NCI-H460 (cell line): ENCODE results near the gene FBRS. TPM values are rescaled to one million over a fixed set of nuclear protein-coding genes. Genes with fewer than 3 reads are reported as not detected.
"Not testable (repeated sequence)": the region's sequence is repeated elsewhere in the genome, so short reads cannot be mapped to it uniquely, and the experiment has no call there.

Source experiments
- DNase-seq: peaks from one replicate; pipeline ENCODE4 v3.0.0-alpha.2; 2016; ENCODE audit warnings: low read depth; ENCODE audit errors: extremely low read depth
- polyA plus RNA-seq: library from polyadenylated mRNA; depleted of rRNA; stranded (reverse); fragments of >200 nt; gene quantifications from 2 replicates; pipeline ENCODE4 v1.2.3, GENCODE V29; 2014; cell fraction: nucleus; rRNA removed
- total RNA-seq: library from RNA; depleted of rRNA; stranded (reverse); fragments of >200 nt; shearing (Covaris generic); gene quantifications from 2 replicates; pipeline ENCODE4 v1.2.3, GENCODE V29; 2014; rRNA removed

Gene FBRS
- 26.0 and 29.3 TPM in 2 replicates for total RNA-seq
- polyA plus RNA-seq: 34.4 and 37.7 TPM in 2 replicates

- DNase-seq: peak; percentile 100
Observed at GRCh38 chr16:30657866-30658730, at the start of gene FBRS. TSS of gene FBRS (plus strand) at chr16:30658431. CDS start at chr16:30659519, 1,088 bp downstream.

- no peak for DNase-seq
Observed at GRCh38 chr16:30609002-30609925, 49.0 kb upstream of the FBRS start.

- peak; percentile 98 for DNase-seq
Observed at GRCh38 chr16:30609926-30610839, 48.0 kb upstream of the FBRS start, which contains the start of gene ZNF689. TSS of gene ZNF689 (minus strand) at chr16:30610389. CDS start at chr16:30610041, 348 bp downstream.

- DNase-seq: peak; percentile 13
Observed at GRCh38 chr16:30615358-30616091, 42.7 kb upstream of the FBRS start.

GRCh38 chr16:30619202-30619601 lies 39.0 kb upstream of the FBRS start:
- no peak for DNase-seq

- DNase-seq: no peak
Observed at GRCh38 chr16:30619638-30620037, 38.6 kb upstream of the FBRS start.

GRCh38 chr16:30620169-30620568 lies 38.1 kb upstream of the FBRS start:
- no peak for DNase-seq

- no peak for DNase-seq
Observed at GRCh38 chr16:30621765-30622164, 36.5 kb upstream of the FBRS start.

GRCh38 chr16:30622455-30623032 lies 35.7 kb upstream of the FBRS start:
- no peak for DNase-seq

- no peak for DNase-seq
Observed at GRCh38 chr16:30623536-30624283, 34.5 kb upstream of the FBRS start.

- DNase-seq: no peak
Observed at GRCh38 chr16:30626236-30626635, 32.0 kb upstream of the FBRS start.

GRCh38 chr16:30628628-30629540 lies 29.3 kb upstream of the FBRS start:
- peak; percentile 84 for DNase-seq

- DNase-seq: not testable (repeated sequence)
Observed at GRCh38 chr16:30632454-30632853, 25.8 kb upstream of the FBRS start.

- DNase-seq: no peak
Observed at GRCh38 chr16:30633526-30633925, 24.7 kb upstream of the FBRS start.

- DNase-seq: no peak
Observed at GRCh38 chr16:30636599-30636998, 21.6 kb upstream of the FBRS start.

GRCh38 chr16:30637139-30637538 lies 21.1 kb upstream of the FBRS start:
- not testable (repeated sequence) for DNase-seq

- DNase-seq: peak; percentile 76
Observed at GRCh38 chr16:30637944-30638343, 20.3 kb upstream of the FBRS start.
